ENCODE measurements around the gene PTGFRN.
A peak's percentile ranks its signal among the peaks of the same experiment; 100 is the strongest.

PTGFRN gene

DNA sequence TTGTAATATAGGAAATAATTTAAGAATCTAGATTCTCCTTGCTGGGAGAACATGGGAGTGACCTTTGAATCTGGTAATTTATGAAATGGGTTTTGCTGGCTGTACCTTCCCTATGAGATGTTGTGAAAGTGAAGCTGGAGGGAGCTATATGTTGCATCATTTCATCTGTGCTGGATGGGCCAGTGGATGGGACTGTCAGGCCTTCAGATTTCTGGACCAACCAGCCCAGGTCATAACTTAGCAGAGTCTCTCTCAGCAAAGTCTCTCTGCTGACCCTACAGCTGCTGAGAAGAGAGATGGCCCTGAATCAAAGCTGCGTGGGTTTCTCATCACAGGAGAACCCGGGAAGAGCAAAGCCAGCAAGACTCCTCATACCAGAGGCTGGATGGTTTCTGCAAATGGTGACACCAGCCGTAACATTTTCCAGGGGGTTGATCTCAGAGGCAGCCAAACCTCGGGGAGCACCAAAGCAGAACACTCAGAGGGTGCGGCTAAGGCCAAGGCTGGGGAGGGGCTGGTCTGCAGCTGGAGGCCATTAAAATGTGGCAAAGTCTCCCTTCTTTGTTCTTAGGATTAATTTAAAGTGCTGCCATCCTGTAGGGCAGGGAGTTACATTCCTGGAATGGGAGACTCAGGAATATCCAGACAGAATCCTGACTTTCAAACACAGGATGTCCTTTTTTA lies 18.2 kb upstream of the PTGFRN start:
- no peak for DNase-seq

DNA sequence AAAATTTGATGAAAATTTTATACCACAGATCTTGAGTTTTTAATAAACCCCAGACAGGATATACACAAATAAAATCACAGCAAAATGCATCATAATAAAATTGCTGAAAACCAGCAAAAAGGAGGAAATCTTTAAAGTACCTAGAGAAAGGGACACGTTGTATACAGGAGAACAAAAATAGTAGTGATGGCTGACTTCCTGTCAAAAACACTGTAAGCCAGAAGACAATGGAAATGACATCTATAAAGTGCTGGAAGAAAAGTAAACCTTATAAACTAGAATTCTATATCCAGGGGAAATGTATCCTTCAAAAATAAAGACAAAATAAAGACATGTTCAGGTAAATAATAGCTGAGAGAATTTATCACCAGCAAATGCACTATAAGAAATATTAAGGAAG lies 14.6 kb upstream of the PTGFRN start:
- no peak for DNase-seq

- no peak for DNase-seq
Observed at GRCh38 chr1:116899529-116899928, 10.2 kb upstream of the PTGFRN start.

DNA sequence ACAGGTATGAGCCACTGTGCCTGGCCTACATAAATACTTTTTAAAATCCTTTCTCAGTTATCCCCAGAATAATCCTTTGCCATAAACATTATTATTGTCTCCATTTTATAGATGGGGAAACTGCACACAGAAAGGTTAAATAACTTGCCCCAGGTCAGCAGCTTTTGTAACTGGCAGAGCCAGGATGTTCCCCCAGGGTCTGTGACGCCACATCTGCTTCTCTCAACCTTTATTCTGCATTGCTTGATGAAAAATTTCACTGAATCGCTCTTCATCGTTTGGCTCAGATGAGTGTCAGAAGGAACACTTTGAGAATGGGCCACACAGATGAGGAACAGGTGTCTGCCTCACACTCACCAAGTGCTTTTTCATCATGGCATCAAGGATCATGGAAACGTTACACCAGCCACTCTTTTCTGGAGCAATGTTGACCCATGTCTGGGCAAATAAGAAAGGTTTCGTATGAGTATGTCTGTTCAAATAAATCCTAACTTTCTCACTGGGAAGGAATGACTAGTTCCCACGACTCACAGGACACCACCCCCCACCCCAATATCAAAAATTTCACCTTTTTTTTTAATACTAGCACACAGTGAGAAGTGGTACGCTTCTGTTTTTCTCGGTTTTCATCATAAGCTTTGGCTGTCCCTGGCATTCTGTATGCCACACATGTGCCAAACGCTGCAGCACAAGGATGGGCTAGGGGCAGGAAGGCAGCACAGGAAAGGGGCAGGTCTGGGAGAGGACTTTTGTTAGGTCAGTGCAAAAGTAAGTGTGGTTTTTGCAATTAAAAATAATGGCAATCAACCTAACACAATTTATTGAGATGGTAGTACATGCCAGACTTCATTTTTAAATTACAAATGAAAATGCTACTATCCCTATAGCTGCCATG lies 9.0 kb upstream of the PTGFRN start:
- no peak for DNase-seq

GRCh38 chr1:116902027-116902426 lies 7.7 kb upstream of the PTGFRN start:
- no peak for DNase-seq

DNA sequence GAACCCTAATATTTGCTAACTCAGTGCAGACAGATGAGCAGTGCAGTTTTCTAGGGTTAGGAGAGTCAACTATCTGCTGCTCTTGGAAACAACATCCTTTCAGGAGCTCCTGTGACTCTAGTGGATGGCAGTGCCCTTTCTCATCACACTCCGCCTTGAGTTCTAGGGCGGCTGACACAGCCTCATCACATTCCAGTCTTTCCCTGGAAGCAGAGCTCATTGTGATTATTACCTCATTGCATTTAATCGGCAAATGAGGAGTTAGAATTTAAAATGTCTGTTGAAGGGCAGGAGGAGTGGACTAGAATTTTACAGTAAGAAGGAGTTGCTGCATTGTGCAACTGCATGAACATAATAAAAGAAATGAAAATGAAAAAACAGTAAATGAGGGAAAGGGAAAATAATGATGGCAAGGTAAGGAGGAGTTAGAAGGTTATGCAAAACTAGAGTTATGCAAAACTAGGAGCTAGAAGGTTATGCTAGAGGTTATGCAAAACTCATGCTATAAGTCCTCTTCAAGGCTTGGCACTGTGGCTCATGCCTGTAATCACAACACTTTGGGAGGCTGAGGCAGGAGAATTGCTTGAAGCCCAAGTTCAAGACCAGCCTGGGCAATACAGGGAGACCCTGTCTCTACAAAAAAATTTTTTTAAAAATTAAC lies 6.9 kb upstream of the PTGFRN start:
- no peak for DNase-seq

- no peak for DNase-seq
Observed at GRCh38 chr1:116904791-116905320, 4.9 kb upstream of the PTGFRN start.

DNA sequence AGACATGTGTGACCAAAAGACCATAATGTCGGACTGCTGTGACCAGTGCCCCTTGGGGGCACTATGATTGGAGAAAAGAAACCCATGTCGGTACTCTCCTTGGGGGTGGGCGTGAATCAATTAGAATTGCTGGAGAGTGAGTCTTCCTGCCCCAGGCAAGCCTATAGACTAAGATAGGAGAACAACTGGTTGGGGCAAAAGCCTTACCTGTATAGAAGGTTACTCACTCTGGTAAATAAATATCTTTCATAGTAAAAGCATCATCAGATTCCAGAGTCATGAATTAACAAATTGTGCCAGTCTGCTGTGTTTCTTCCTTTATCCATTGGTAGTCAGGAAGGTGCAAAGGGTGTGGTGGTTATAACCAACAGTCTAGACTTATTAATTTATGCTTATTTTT lies 2.9 kb upstream of the PTGFRN start:
- DNase-seq, result no peak

GRCh38 chr1:116907351-116907750 lies 2.4 kb upstream of the PTGFRN start:
- no peak for DNase-seq

- DNase-seq, result no peak
Observed at GRCh38 chr1:116908266-116908665, 1.4 kb upstream of the PTGFRN start.

DNA sequence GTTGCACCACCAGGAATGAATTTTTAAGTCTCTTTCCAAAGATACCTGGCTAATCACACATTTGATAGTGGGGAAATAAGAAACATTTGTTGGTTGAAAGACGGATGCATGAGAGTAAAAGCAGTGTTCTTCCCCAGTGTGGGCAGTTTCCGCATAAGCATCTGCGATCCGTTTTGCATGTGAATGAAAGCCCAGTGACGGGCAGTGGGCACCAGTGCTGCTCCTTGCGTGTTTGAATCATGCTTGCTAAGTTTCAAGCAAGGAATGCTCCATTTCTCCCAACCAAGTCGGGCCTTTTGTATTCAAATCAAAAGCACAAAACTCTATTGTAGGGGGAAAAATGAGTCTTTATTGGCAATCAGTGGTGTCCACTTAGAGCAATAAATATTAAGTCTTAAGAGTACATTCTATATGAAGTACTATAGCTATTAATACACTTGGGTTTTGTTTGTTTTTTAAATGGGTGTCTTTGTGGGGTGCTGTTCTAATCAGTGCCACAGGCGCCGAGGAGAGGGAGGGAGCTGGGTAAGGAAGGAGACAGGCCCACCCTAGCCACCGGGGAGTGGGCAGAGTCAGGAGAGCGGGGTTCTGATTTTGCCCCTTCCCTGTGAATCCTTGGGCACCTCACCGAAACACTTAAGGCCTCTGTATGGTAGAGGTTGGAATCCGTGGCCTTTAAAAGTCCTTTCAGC lies 750 bp upstream of the PTGFRN start:
- no peak for DNase-seq

- DNase-seq, result no peak
Observed at GRCh38 chr1:116910379-116911187, 867 bp downstream of the PTGFRN start.

GRCh38 chr1:116911188-116911553 lies 1.5 kb downstream of the PTGFRN start:
- no peak for DNase-seq

DNA sequence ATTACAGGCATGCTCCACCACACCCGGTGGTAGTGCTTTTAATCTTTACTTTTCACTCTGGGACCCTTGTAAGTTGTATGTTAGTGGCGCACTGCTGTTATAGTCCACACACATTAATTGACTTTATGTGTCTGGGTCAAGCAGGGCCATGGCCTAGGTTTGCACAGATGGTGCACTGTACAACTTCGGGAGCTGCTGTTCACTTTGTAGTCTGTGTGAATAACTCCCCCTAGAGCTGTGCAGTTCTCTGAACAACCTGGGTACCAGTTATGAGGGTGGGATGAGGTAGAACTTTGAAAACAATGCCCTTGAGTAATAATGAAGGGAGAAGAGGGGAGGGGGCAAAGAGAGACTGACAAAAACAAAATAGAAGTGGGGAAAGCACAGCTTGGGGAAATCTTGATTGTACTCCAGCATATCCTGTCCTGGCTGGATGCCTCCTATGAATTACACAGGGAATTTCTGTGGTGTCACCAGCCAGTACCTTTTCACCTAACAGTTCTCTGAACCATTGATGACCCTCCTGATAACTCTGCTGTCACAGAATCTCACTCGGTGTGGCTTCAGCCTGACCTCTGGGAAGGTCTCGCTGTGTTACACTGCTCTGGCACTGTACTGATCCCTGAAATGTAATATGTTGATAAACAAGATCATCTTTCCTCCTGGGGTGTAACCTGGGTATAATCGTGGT lies 2.2 kb downstream of the PTGFRN start:
- no peak for DNase-seq

DNA sequence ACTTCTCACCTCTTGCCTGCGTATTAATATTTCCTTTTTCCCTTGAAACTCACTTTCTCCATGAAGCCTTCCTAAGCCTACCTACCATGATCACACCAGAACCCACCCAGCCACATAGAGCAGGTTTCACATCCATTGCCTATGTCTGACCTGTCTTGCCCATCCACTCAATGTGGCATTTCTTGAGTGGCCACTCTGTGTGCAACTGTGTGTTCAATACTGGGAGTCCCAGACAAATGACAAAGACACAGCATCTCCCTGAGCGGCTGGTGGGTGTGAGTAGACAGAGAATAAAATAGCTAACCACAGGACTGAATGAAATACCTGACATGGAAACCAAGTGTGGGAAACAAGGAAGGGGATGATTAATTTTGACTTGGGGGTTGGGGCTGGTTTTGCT lies 3.1 kb downstream of the PTGFRN start:
- DNase-seq, result no peak

GRCh38 chr1:116913941-116914340 lies 4.2 kb downstream of the PTGFRN start:
- DNase-seq, result no peak

DNA sequence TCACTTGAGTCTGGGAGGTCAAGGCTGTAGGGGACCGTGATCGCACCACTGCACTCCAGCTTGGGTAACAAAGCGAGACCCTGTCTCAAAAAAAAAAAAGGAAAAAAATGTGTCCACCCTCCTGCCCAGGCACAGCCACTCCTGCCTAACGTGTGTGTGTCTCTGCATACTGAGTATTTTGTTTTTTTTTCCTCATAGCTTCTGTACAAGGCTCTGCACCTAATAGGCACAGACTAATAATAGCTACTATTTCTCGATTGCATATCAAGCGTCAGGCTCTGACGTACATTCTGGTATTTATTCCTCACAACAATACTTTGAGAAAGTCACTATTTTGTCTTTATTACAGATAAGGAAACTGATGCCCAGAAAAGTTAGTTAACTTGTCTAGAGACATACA lies 5.0 kb downstream of the PTGFRN start:
- no peak for DNase-seq

GRCh38 chr1:116915086-116915661 lies 5.5 kb downstream of the PTGFRN start:
- DNase-seq, result peak; percentile 57

DNA sequence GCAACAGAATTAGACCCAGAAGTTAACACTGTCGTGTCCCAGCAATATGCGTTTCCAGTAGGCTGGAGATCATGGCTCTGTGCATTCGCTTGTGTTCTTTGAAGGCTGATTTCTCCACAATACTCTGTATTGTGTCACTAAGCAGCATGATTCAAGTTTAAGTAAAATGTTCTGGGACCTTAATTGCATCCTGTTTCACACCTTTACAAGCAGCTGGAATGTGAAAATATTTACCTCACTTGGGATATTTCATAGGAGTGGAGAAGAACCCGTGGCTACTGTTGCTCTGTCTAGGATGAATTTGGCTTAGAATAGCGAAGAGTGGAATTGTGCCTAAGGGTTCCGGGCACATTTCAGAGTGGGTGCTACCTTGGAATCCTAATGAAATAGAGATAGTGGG lies 6.3 kb downstream of the PTGFRN start:
- DNase-seq, result no peak

- DNase-seq, result no peak
Observed at GRCh38 chr1:116916533-116917445, 7.1 kb downstream of the PTGFRN start.
